ENCODE measurements around the gene FSTL3.
A peak's percentile ranks its signal among the peaks of the same experiment; 100 is the strongest.

FSTL3 gene

DNA sequence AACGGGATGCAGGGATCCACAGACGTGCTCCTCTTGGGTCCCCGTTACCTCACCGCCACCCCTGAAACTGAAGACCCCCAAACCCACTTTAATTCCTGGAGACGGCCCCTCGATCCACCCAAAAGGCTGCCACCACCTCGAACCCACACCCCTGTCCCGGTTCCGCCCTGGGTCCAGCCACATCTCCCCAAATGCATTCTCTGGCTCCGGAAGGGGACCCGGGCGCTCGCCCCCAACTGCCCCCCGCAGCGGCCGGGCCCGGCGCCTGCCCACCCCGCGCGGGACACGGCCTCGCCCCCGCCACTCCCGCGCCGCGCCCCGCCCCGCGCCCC lies 219 bp upstream of the FSTL3 start:
- no peak for DNase-seq (ENCODE audit: low read depth, low spot score)
- H3K4me3 ChIP-seq (ENCODE audit: low read depth, low read length) = peak overlapping the region; percentile 30
- no peak for TF ChIP-seq CTCF (IDR thresholded peaks at IDR 0.05; ENCODE audit: low read depth, low read length)
- in situ Hi-C loops (cut with HindIII; ENCODE audit: low sequenced_read_pairs) = no loop called here

DNA sequence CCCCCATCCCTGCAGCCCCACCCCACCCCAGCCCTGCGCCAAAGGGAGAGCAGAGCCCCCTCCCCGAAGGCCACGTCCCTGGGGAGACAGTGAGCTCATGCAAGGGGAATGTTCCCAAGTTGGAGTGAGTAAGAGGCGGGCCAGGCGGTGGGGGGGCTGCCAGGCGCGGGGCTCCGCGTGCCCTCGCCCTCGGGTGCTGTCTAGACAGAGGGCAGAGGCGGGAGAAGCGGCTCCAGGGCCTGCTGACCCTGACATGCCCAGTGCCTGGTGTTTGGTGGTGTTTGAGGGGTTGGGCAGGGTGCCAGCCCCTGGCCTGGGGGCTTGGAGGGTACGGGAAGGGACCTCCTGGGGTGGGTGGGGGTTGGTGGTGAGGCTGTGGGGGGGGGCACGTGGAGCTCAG lies 1.0 kb downstream of the FSTL3 start:
- peak; percentile 85 for DNase-seq (ENCODE audit: low read depth, low spot score)
- no peak for TF ChIP-seq CTCF (IDR thresholded peaks at IDR 0.05; ENCODE audit: low read depth, low read length)
- H3K4me3 ChIP-seq (ENCODE audit: low read depth, low read length) = peak overlapping the region; percentile 83

GRCh38 chr19:677601-678436 lies 1.6 kb downstream of the FSTL3 start:
- peak overlapping the region; percentile 83 for H3K4me3 ChIP-seq (ENCODE audit: low read depth, low read length)
- TF ChIP-seq CTCF (IDR thresholded peaks at IDR 0.05; ENCODE audit: low read depth, low read length) = no peak
- peak; percentile 32 for DNase-seq (ENCODE audit: low read depth, low spot score)
- in situ Hi-C loops (cut with HindIII; ENCODE audit: low sequenced_read_pairs) = no loop called here

More for the DNA sequence above, 1.0 kb downstream of the FSTL3 start:
- in situ Hi-C loops (cut with HindIII; ENCODE audit: low sequenced_read_pairs) = no loop called here

GRCh38 chr19:678791-679388 lies 2.7 kb downstream of the FSTL3 start:
- in situ Hi-C loops (cut with HindIII; ENCODE audit: low sequenced_read_pairs) = no loop called here
- peak overlapping the region; percentile 41 for H3K4me3 ChIP-seq (ENCODE audit: low read depth, low read length)
- no peak for DNase-seq (ENCODE audit: low read depth, low spot score)
- no peak for TF ChIP-seq CTCF (IDR thresholded peaks at IDR 0.05; ENCODE audit: low read depth, low read length)

DNA sequence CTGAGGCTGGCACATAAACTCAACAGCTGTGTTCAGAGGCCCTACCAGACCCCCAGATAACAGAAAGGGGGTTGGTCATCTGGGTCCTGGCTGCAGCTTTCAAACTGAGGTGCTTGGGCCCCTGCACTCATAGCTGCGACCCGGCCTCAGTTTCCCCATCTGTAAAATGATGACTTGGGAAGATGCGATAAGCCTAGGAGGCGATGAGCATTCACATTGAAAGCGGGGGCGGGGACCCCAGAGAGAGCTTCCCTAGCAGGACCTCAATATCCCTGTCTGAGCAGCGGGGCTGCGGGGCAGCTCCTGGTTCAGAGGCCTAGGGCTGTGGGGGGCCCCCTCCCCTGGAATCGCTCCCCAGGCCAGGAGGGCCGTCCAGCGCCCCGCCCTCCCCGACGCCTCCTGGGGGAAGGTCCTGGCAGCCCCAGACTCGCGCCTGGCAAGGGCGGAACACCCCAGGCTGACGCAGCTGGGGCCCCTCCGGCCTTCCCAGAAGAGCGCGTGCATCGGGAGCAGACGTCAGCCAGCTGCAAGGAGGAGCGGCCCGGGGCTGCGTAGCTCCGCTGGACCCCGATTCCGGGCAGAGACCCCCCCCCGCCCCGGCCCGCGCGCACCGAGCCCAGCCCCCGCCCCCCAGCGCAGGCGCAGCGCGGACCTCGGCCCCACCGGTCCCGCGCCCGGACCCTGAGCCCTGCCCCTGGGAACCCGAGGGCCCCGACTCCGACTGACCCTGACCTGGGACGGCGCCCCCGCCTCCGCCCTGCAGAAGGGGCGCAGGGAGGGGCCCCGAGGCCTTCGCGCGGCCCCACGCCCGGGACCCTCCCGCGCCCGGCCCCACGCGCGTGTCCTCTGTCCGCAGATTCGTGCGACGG lies 3.5 kb downstream of the FSTL3 start:
- peak; percentile 81 for DNase-seq (ENCODE audit: low read depth, low spot score)
- TF ChIP-seq CTCF (IDR thresholded peaks at IDR 0.05; ENCODE audit: low read depth, low read length) = no peak
- in situ Hi-C loops (cut with HindIII; ENCODE audit: low sequenced_read_pairs) = no loop called here

GRCh38 chr19:680287-681028 lies 4.3 kb downstream of the FSTL3 start:
- H3K4me3 ChIP-seq (ENCODE audit: low read depth, low read length) = peak overlapping the region; percentile 45
- peak; percentile 28 for TF ChIP-seq CTCF (IDR thresholded peaks at IDR 0.05; ENCODE audit: low read depth, low read length)
- in situ Hi-C loops (cut with HindIII; ENCODE audit: low sequenced_read_pairs) = no loop called here
- DNase-seq (ENCODE audit: low read depth, low spot score) = peak; percentile 99

More for the DNA sequence above, 3.5 kb downstream of the FSTL3 start:
- H3K4me3 ChIP-seq (ENCODE audit: low read depth, low read length) = peak overlapping the region; percentile 41
